Lung (tissue), 12 donors: ENCODE results near the gene PRKCE. TPM values are rescaled to one million over a fixed set of nuclear protein-coding genes. Genes with fewer than 3 reads are reported as not detected.

Source experiments
- ATAC-seq: fragments of 200-7000 bp; cut with Tn5 transposase; one replicate; pipeline ENCODE4 v1.9.1; 2020; ENCODE audit warnings: moderate number of reproducible peaks; ENCODE audit not compliant: insufficient read depth, low FRiP score
- DNase-seq, 3 donors: peaks; one replicate each; pipeline ENCODE4 v3.0.0-alpha.2; 2013 to 2017
- H3K27ac ChIP-seq, 2 donors: one replicate each; pipeline ENCODE4 v1.5.1; 2013; ENCODE audit warnings: mild to moderate bottlenecking in 2 of 2, moderate library complexity in 2 of 2, control low read depth in 1 of 2, inconsistent platforms in 1 of 2, low read depth in 1 of 2, low read length in 1 of 2
- H3K27me3 ChIP-seq, 3 donors: one replicate each; pipeline ENCODE4 v1.5.1; 2013; ENCODE audit warnings: low read length in 2 of 3; ENCODE audit not compliant: control insufficient read depth in 3 of 3, insufficient read depth in 3 of 3
- H3K36me3 ChIP-seq, 4 donors: one replicate each; pipeline ENCODE4 v1.5.1; 2013; ENCODE audit warnings: low read length in 4 of 4, mild to moderate bottlenecking in 1 of 4, moderate library complexity in 1 of 4; ENCODE audit not compliant: control insufficient read depth in 4 of 4, insufficient read depth in 4 of 4
- H3K4me1 ChIP-seq, 5 donors: one replicate each; pipeline ENCODE4 v1.5.1; 2013; ENCODE audit warnings: low read length in 5 of 5, mild to moderate bottlenecking in 2 of 5, moderate library complexity in 1 of 5; ENCODE audit not compliant: control insufficient read depth in 5 of 5, insufficient read depth in 5 of 5
- H3K4me3 ChIP-seq: one replicate; pipeline ENCODE4 v1.5.1; 2013; ENCODE audit warnings: mild to moderate bottlenecking, control low read depth, moderate library complexity
- H3K9ac ChIP-seq, 2 donors: one replicate each; pipeline ENCODE4 v1.5.1; 2013; ENCODE audit warnings: low read length in 2 of 2, control low read depth in 1 of 2; ENCODE audit not compliant: insufficient read depth in 1 of 2
- H3K9me3 ChIP-seq, 4 donors: one replicate each; pipeline ENCODE4 v1.5.1; 2013; ENCODE audit warnings: low read length in 3 of 4, mild to moderate bottlenecking in 1 of 4, moderate library complexity in 1 of 4; ENCODE audit not compliant: control insufficient read depth in 4 of 4, insufficient read depth in 3 of 4
- WGBS, 2 donors: extraction: QIAGEN DNeasy Blood & Tissue Kit; methylation state at CpG; one replicate each; pipeline ENCODE4 v1.1.7; 2013; 5-methylcytosine and 5-hydroxymethylcytosine counted together
- polyA plus RNA-seq, 2 donors: library from polyadenylated mRNA; stranded (reverse); fragments of 200-250 nt; gene quantifications; one replicate each; pipeline ENCODE4 v1.2.1, GENCODE V29; 2013
- total RNA-seq, 2 donors: library from RNA; depleted of rRNA in 1 of 2; stranded (reverse); fragments of >200 nt in 1 of 2; gene quantifications; one replicate each; pipeline ENCODE4 v1.2.1, GENCODE V29; 2014 to 2021
- TF ChIP-seq, protein P1 (sequence below): IDR thresholded peaks from 2 replicates; pipeline ENCODE4 v1.5.1; 2012; ENCODE audit warnings: mild to moderate bottlenecking; ENCODE audit errors: control extremely low read depth, extremely low read depth
- donor health status: control.
- donor health status: control.
- donor health status: Bipolar disorder and iron deficiency.
- donor health status: healthy.
- donor health status: DM: yes; HTN: yes; CAD: no.

Gene PRKCE
- total and polyA plus RNA-seq, 4 donors: 12.5 to 82.2 (median 32.1) TPM

DNA sequence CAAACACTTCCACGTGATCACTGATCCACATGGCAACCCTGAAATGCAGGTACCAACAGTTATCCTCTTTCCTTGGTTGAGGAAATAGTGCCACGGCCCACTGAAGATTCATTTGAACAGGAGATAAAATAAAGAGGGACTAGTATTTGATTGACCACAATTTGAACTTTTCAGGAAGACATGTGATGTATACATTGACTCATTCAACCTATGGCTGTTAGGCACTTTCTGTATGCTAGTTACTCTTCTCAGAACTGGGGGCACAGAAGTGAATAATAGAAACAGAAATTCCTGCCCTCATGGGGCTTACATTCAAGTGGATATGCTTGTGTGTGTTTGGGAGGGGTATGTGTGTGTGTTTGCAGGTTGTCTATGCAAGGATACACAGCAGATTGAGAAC is 199.6 kb downstream of the PRKCE start:
- ATAC-seq: no peak
- WGBS, 2 donors: 90 to 94% methylated on average over 2 of the region's 2 CpGs

DNA sequence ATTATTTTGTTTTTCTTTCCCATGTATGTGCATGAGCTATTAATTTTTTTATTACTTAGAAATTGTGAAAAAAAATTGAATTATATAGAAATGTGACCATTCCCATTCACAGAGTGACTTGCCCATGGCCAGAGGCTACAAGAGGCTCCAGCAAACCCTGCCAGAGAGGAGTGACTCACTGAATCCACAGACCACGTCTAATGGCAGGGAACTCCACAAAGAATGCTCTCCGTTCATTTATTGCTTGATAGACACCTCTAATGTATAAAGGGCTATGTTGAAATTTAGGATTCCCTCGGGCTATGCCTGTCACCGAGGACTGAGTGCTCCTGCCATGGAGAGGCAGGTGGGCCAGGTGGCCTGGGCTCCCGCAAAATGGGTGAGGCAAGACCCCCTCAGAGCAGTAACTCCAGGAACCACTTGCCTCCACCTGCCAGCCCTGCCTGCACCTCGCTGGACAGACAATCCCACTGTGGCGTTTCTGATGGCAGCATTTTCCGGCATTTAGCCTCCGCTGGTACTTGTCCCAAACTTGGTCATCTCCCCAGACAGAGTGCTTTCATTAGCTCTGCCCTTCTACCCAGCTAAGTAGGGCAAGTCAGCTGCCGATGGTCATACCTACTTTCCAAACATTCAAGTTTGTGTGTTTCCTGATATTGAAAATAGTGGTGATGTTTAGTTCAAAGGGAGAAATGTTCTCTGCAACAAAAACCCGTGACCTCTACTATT is 200.3 kb downstream of the PRKCE start:
- Histone ChIP-seq H3K27ac (no peak overlapping the region), H3K27me3 (no peaks in the 10 kb centered on the region), H3K9me3 (no peaks in the 10 kb centered on the region), H3K9ac (no peak overlapping the region), H3K4me1 (peaks cover 0 to 11% (median 4%) of the 10 kb centered on the region in 5 donors), H3K36me3 (peaks cover 0 to 4% (median 0%) of the 10 kb centered on the region in 4 donors), H3K4me3 (no peak overlapping the region)
- TF ChIP-seq, protein P1, sequence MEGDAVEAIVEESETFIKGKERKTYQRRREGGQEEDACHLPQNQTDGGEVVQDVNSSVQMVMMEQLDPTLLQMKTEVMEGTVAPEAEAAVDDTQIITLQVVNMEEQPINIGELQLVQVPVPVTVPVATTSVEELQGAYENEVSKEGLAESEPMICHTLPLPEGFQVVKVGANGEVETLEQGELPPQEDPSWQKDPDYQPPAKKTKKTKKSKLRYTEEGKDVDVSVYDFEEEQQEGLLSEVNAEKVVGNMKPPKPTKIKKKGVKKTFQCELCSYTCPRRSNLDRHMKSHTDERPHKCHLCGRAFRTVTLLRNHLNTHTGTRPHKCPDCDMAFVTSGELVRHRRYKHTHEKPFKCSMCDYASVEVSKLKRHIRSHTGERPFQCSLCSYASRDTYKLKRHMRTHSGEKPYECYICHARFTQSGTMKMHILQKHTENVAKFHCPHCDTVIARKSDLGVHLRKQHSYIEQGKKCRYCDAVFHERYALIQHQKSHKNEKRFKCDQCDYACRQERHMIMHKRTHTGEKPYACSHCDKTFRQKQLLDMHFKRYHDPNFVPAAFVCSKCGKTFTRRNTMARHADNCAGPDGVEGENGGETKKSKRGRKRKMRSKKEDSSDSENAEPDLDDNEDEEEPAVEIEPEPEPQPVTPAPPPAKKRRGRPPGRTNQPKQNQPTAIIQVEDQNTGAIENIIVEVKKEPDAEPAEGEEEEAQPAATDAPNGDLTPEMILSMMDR: no peak
- WGBS, 2 donors: 85 to 94% methylated on average over 11 of the region's 11 CpGs
- ATAC-seq (no peak), DNase-seq (no peak)

More for the DNA sequence above, 199.6 kb downstream of the PRKCE start:
- no peak for DNase-seq
- peaks cover 0 to 8% (median 0%) of the 10 kb centered on the region in 4 donors for H3K36me3 ChIP-seq
- H3K9me3 ChIP-seq: no peaks in the 10 kb centered on the region
- H3K27ac ChIP-seq: no peak overlapping the region
- no peaks in the 10 kb centered on the region for H3K27me3 ChIP-seq
- no peak overlapping the region for H3K4me3 ChIP-seq
- no peak overlapping the region for H3K9ac ChIP-seq
- H3K4me1 ChIP-seq: peaks cover 0 to 11% (median 4%) of the 10 kb centered on the region in 5 donors
- TF ChIP-seq, protein P1: no peak

DNA sequence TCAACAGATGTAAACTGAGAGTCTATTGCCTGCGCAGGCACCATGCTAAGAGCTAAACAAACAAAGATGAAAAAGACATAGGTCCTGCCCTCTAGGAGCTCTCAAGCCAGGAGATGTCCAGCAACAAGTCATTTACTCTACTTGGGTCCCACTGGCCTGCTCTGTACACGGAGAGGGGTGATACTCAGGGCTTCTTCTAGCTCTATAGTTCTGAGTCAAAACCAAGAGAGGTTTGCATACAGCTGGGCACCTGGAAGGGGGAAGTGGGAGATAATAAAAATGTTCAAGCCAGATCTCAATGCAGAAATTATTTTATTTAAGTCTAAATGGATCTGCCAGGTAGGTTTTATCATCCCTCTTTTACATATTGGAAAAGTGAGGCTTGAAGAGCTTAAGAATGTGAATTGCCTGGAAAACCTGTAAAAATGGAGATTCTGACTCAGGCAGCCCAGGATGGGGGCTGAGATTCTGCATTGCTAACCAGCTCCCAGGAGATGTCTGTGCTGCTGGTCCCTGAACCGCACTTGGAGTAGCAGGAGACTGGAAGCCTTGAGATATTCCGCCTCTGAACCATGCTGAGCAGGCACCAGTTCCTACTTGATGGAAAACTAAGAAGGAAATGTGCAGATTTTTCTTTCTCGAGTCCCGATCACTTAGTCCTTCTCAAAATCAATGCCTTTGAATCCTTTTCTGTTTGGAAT is 201.1 kb downstream of the PRKCE start:
- Histone ChIP-seq H3K4me1 (peaks cover 0 to 11% (median 4%) of the 10 kb centered on the region in 5 donors), H3K9me3 (no peaks in the 10 kb centered on the region), H3K27ac (no peak overlapping the region), H3K4me3 (no peak overlapping the region), H3K9ac (no peak overlapping the region), H3K27me3 (no peaks in the 10 kb centered on the region), H3K36me3 (peaks cover 0 to 3% (median 0%) of the 10 kb centered on the region in 4 donors)
- no peak for ATAC-seq
- DNase-seq: no peak
- 86 to 93% methylated on average over 6 of the region's 6 CpGs for WGBS, 2 donors
- TF ChIP-seq, protein P1: no peak
